GM12801 (cell line): ENCODE data around the gene MKI67.

Source experiments
- TF ChIP-seq, protein P1 (sequence below): IDR thresholded peaks from one replicate; pipeline ENCODE4 v1.5.1; 2011; ENCODE audit warnings: control low read depth; ENCODE audit not compliant: insufficient read length; ENCODE audit errors: extremely low read depth

Gene MKI67

DNA sequence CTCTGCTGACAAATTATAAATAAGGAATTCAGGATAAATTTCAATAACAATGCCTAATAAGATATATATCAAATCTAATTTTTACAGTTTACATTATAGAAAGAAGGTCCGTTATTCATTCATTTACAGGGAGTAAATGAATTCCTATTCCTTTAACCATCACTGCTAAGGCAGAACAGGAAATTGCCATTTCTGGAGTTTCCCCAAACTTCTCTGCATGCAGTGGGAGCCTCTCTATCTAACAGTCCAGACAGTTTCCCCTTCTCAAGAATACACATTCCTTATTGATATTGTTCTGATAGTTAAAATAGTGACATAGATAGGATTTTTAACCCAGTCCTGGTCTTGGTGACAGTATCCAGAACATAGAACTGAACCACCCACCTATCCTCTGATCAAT, 24.3 kb downstream of the MKI67 start:
- TF ChIP-seq, protein P1, sequence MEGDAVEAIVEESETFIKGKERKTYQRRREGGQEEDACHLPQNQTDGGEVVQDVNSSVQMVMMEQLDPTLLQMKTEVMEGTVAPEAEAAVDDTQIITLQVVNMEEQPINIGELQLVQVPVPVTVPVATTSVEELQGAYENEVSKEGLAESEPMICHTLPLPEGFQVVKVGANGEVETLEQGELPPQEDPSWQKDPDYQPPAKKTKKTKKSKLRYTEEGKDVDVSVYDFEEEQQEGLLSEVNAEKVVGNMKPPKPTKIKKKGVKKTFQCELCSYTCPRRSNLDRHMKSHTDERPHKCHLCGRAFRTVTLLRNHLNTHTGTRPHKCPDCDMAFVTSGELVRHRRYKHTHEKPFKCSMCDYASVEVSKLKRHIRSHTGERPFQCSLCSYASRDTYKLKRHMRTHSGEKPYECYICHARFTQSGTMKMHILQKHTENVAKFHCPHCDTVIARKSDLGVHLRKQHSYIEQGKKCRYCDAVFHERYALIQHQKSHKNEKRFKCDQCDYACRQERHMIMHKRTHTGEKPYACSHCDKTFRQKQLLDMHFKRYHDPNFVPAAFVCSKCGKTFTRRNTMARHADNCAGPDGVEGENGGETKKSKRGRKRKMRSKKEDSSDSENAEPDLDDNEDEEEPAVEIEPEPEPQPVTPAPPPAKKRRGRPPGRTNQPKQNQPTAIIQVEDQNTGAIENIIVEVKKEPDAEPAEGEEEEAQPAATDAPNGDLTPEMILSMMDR: no peak

DNA sequence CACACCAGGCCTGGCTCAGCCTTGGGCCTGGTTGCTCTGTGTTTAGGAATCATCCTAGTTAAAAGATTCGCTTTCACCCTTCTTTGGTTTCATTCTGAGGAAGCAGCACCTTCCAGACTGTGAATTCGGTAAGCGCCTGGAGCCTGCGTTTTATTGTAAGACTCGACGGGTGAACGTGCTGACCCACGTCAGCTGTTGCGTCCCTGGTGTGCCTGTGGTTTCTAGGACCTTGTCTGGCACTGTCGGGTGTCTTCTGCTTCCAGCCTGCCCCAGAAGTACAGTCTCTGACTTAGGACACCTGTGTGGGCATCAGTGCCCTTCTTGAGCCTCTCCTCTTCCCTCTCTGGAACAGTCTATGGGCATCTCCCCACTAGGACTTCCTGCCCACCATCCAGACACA, 26.3 kb downstream of the MKI67 start:
- TF ChIP-seq, protein P1: no peak

DNA sequence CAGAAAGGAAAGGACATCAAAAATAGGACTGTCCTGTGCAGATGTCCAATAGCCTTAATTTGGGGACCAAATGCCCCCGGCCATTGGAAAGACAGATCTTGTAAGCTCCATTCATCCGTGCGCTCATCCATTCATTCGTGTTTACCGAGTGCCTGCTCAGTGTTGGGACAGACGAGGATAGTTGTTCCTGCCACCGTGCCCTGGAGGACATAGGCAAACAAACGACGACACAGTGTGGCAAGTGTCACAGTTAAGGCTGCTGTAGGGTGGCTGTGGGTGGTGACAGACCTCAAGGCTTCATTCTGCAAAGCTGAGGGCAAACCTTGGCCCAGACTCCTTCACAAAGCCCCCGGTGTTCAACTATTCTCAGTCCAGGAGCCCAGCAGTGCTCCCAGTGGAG, 27.6 kb downstream of the MKI67 start:
- TF ChIP-seq, protein P1: no peak

DNA sequence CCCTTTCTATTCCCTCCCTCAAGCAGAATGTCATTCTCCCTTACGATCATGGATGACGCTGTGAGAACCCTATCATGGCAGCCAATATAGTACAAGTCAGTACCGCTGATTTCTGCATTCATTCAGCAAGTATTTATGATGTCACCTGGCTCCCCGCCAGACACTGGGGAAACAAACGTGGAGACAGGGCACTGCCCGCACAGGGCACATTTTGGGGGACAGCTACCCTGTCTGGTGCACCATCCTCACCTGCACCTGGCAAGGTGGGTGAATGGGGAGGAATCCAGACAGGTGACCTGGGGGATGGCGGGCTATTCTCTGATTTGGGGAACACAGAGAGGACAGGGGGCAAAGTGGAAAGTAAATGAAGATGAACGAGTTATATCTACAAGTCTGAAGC, 28.4 kb downstream of the MKI67 start:
- TF ChIP-seq, protein P1: no peak

DNA sequence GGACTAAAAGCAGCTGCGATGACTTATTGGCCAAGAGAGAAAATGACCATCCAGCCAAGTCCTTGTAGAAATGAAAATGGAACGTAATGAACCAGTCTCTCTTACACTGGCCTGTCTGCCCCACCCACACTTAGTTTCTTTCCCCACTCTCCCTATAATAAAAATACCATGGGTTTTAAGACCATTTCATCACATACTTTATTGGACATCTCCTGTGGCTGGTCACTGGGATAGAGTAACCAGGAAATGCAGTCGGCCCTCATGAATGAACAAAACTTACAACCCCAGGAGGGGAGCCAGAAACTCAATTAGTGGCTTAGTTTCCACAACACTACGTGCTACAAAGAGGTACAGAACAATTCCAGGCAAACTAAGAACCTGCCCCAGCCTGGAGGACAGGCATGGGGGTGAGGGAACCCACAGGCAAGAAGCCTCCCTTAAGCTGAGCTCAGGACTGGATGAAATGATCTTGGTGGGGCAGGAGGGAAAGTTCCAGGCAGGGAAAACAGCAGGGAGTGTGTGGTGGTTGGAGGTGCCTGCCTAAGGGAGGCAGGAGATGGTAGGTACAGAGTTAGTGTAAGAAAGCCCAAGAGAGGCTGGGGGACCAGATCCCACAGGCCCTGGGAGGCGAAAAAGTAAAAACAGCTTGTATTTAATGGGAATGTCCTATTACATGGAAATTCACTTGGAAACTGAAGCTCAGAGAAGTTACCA, 29.6 kb downstream of the MKI67 start:
- TF ChIP-seq, protein P1: no peak

DNA sequence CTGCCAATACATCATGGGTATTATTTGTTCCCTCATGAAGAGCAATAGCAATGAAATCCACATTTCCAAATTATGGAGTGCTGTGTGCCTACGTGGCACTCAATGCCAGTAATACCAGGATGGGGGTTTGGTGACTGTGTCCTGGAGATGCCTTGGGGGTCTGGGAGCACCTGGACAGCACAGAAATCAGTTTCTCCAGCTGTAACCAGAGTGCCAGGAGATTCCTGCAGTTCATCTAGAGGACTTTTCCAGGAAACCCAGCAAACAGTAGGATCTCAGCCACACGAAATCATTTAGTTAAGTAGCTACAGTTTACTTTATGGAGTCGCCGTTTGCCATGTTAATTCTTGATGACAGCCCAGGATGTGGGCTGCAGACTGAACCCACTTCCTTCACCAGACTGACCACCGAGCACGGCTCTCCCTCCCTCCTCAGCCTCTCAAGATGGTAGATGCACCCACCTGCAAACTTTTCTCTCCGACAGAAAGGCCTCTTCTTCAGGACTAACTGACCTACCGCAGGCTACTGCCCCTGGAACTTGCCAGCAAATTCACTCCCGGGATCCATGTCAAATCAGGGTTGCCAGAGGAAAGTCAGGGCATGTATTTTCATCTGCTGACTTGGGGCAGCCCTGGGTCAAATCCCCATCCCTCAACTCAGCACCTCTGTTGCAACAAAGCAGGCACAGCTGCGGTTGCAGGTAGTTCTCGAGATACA, 30.3 kb downstream of the MKI67 start:
- TF ChIP-seq, protein P1: no peak

DNA sequence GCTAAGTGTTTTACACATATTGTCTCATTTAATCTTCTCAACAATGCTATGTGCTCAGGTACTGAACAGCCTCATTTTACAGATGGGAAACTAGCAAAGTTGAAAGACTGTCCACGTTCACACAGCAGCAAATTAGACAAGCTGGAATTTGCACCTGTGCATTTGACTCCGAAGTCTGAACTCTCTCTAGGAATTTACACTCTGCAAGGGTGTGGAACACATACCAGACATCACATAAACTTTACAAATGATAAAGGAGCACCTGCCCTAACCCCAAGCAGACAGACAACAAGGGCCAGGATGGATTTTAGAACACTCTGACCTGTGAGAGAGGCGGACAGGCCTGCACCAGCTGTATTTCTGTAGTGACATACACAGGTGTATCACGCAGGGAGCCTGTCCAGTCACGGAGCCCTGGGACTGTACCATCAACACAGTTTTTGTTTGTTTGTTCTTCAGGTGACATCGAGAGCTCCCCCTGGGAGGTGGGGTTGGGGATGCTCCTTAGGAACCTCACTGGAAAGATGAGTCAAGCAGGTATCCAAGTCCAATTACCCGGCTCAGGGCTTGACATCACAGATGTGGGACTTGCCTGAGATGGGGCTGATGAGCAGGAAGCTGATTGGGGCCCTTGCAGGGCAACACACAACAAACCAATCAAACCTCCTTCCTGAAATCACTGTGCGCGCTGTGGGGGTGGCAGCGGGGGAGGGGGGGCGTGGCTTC, 31.0 kb downstream of the MKI67 start:
- TF ChIP-seq, protein P1: no peak
